Measurements from ENCODE around the gene LPCAT3. TPM values are rescaled to one million over a fixed set of nuclear protein-coding genes. Genes with fewer than 3 reads are reported as not detected.

LPCAT3 gene
- total and polyA plus RNA-seq, 2 of the 13 experiments (the other 11 are each of a cell fraction or from before 2014, with no cell fraction given): 44.5 to 64.3 TPM

DNA sequence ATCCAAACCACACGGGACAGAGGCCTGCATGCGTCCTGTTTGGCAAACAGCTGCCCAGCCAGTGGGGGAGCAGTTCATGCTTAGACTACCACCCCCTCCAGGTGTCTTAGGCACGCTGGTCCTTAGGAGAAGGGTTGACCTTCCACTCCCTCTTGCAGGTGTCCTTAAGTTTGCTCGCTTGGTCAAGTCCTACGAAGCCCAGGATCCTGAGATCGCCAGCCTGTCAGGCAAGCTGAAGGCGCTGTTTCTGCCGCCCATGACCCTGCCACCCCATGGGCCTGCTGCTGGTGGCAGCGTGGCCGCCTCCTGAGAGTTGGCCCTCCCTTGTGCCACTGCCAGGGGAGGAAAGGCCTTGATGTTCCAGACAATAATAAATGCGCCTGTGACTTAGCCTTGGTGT, 72.7 kb downstream of the LPCAT3 start:
- H2AFZ ChIP-seq (ENCODE audit: low read length): no peak overlapping the region
- no peak for TF ChIP-seq ZNF816 (CRISPR knock-in tag; IDR thresholded peaks at IDR 0.05; ENCODE audit: borderline replicate concordance)
- TF ChIP-seq ZNF550 (CRISPR knock-in tag; IDR thresholded peaks at IDR 0.05; ENCODE audit: borderline replicate concordance): 0 out of 2 replicates have a peak, but pooled peaks have one; percentile 41
- 0 out of 2 replicates have a peak, but pooled peaks have one; percentile 6 for TF ChIP-seq HNRNPL (IDR thresholded peaks at IDR 0.05; ENCODE audit: low read depth, low read length)
- no peak for TF ChIP-seq ZNF761 (CRISPR knock-in tag; conservative IDR thresholded peaks at IDR 0.05)
- TF ChIP-seq, protein P1, sequence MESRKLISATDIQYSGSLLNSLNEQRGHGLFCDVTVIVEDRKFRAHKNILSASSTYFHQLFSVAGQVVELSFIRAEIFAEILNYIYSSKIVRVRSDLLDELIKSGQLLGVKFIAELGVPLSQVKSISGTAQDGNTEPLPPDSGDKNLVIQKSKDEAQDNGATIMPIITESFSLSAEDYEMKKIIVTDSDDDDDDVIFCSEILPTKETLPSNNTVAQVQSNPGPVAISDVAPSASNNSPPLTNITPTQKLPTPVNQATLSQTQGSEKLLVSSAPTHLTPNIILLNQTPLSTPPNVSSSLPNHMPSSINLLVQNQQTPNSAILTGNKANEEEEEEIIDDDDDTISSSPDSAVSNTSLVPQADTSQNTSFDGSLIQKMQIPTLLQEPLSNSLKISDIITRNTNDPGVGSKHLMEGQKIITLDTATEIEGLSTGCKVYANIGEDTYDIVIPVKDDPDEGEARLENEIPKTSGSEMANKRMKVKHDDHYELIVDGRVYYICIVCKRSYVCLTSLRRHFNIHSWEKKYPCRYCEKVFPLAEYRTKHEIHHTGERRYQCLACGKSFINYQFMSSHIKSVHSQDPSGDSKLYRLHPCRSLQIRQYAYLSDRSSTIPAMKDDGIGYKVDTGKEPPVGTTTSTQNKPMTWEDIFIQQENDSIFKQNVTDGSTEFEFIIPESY (CRISPR knock-in tag; IDR thresholded peaks at IDR 0.05): peak; percentile 18; the same call in 1 of the 2 replicates
- no peak for TF ChIP-seq HOXA5 (CRISPR knock-in tag; IDR thresholded peaks at IDR 0.05)
- TF ChIP-seq NKX3-1 (CRISPR knock-in tag; IDR thresholded peaks at IDR 0.05): no peak
- no peak for TF ChIP-seq TCF12 (IDR thresholded peaks at IDR 0.05)
- TF ChIP-seq TCF12 (CRISPR knock-in tag; IDR thresholded peaks at IDR 0.05): peak; percentile 56
- peak; percentile 35; the same call in 1 of the 2 replicates for TF ChIP-seq ZNF274 (CRISPR knock-in tag; IDR thresholded peaks at IDR 0.05)
- no peak for TF ChIP-seq MXD4 (CRISPR knock-in tag; IDR thresholded peaks at IDR 0.05)
- TF ChIP-seq ZBTB38 (CRISPR knock-in tag; IDR thresholded peaks at IDR 0.05): 0 out of 2 replicates have a peak, but pooled peaks have one; percentile 62
- TF ChIP-seq ZNF776 (CRISPR knock-in tag; IDR thresholded peaks at IDR 0.05): 0 out of 2 replicates have a peak, but pooled peaks have one; percentile 24
- TF ChIP-seq SMAD9 (CRISPR knock-in tag; IDR thresholded peaks at IDR 0.05): no peak
- peak; percentile 82; the same call in 1 of the 2 replicates for TF ChIP-seq ZNF333 (CRISPR knock-in tag; IDR thresholded peaks at IDR 0.05; ENCODE audit: borderline replicate concordance)
- TF ChIP-seq, protein P2, sequence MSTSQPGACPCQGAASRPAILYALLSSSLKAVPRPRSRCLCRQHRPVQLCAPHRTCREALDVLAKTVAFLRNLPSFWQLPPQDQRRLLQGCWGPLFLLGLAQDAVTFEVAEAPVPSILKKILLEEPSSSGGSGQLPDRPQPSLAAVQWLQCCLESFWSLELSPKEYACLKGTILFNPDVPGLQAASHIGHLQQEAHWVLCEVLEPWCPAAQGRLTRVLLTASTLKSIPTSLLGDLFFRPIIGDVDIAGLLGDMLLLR (CRISPR knock-in tag; IDR thresholded peaks at IDR 0.05): peak; percentile 76
- TF ChIP-seq, protein P3, sequence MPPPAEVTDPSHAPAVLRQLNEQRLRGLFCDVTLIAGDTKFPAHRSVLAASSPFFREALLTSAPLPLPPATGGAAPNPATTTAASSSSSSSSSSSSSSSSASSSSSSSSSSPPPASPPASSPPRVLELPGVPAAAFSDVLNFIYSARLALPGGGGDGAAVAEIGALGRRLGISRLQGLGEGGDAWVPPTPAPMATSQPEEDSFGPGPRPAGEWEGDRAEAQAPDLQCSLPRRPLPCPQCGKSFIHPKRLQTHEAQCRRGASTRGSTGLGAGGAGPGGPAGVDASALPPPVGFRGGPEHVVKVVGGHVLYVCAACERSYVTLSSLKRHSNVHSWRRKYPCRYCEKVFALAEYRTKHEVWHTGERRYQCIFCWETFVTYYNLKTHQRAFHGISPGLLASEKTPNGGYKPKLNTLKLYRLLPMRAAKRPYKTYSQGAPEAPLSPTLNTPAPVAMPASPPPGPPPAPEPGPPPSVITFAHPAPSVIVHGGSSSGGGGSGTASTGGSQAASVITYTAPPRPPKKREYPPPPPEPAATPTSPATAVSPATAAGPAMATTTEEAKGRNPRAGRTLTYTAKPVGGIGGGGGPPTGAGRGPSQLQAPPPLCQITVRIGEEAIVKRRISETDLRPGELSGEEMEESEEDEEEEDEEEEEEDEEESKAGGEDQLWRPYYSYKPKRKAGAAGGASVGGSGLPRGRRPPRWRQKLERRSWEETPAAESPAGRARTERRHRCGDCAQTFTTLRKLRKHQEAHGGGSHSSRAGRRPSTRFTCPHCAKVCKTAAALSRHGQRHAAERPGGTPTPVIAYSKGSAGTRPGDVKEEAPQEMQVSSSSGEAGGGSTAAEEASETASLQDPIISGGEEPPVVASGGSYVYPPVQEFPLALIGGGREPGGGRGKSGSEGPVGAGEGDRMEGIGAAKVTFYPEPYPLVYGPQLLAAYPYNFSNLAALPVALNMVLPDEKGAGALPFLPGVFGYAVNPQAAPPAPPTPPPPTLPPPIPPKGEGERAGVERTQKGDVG (CRISPR knock-in tag; IDR thresholded peaks at IDR 0.05; ENCODE audit: borderline replicate concordance): 0 out of 2 replicates have a peak, but pooled peaks have one; percentile 25
- 0 out of 2 replicates have a peak, but pooled peaks have one; percentile 4 for TF ChIP-seq NCOA1 (CRISPR knock-in tag; IDR thresholded peaks at IDR 0.05)
- TF ChIP-seq ZFP41 (CRISPR knock-in tag; IDR thresholded peaks at IDR 0.05; ENCODE audit: borderline replicate concordance): peak; percentile 26; the same call in 1 of the 2 replicates
- no peak for TF ChIP-seq ZNF546 (CRISPR knock-in tag; conservative IDR thresholded peaks at IDR 0.05)

More for the DNA sequence above, 72.7 kb downstream of the LPCAT3 start:
- WGBS (ENCODE audit: low lambda C conversion rate): 82% methylated on average over 6 of the region's 11 CpGs
- FAIRE-seq: no peak
- Histone ChIP-seq H3K79me2 (ENCODE audit: insufficient read depth, low read length) (no peaks in the 10 kb centered on the region), H3K27ac (ENCODE audit: extremely low read length, insufficient read depth, low read length) (peak overlapping the region; percentile 73), H3K27me3 (ENCODE audit: control insufficient read depth in 1 of 2, insufficient read depth in 2 of 2, low read length in 2 of 2) (no peaks in the 10 kb centered on the region), H4K20me1 (ENCODE audit: insufficient read depth, low read length) (no peaks in the 10 kb centered on the region), H3K4me2 (ENCODE audit: low read depth, low read length) (peak overlapping the region; percentile 92), H3K36me3 (replicated peaks in 1 of 2; ENCODE audit: control insufficient read depth in 1 of 2, insufficient read depth in 2 of 2, low read length in 2 of 2) (peaks cover 0 to 2% of the 10 kb centered on the region in 2 experiments; a peak in 1 of 5 replicates), H3K9me3 (ENCODE audit: low read length) (no peaks in the 10 kb centered on the region), H3K4me1 (ENCODE audit: insufficient read depth, low read length) (peaks cover 38% of the 10 kb centered on the region), H3K4me3 (replicated peaks in 1 of 3; ENCODE audit: insufficient read depth in 1 of 3, low read depth in 2 of 3, low read length in 3 of 3) (peak overlapping the region; percentile 52 to 89 (median 61)), H3K9ac (ENCODE audit: insufficient read depth, low read depth, low read length) (peak overlapping the region; percentile 69)
- BruUV-seq (replicated peaks): no TSS peak
- no peak for ATAC-seq
- intact Hi-C loops (cut with micrococcal nuclease; ENCODE audit: unreplicated experiment): loop anchor here (1.0 kb wide), 1 partner anchor 17 kb away; no protein-coding TSS in a partner anchor
- no peak for DNase-seq (ENCODE audit: low spot score)
- CTCF ChIA-PET (ENCODE audit: low intra/inter-chr PET ratio, low total read pairs): interaction anchor here (1.1 to 2.1 kb wide), 3 partner anchors 16 to 97 kb away, joined by 5 to 6 read pairs (median 5); no protein-coding TSS in a partner anchor
- POLR2A ChIA-PET: interaction anchor here (0.7 to 5.2 kb wide), 32 partner anchors 8 to 562 kb away, joined by 3 to 180 read pairs (median 8); partner anchors contain the start of genes C1R, C1RL, C1S and CDCA3
- in situ Hi-C loops (cut with HindIII; ENCODE audit: extremely low pct_ligation_motif_present, low pct_unique_long_range_greater_than_20kb): loop anchor here (10.0 kb wide), 1 partner anchor 169 kb away; no protein-coding TSS in a partner anchor

Measured in HepG2 (cell line).